Sigmoid colon (tissue), 7 donors: Measurements from ENCODE around the gene UBASH3B. TPM values are rescaled to one million over a fixed set of nuclear protein-coding genes. Genes with fewer than 3 reads are reported as not detected.

Experiments used
- DNase-seq: peaks from one replicate; pipeline ENCODE4 v3.0.0-alpha.2; 2019
- H3K27ac ChIP-seq, 4 donors: fragments of 200-600 bp; sonication (generic); one replicate each; pipeline ENCODE4 v1.5.1; 2016 to 2019; ENCODE audit warnings: mild to moderate bottlenecking in 1 of 4
- H3K27me3 ChIP-seq, 3 donors: fragments of 200-600 bp; sonication (generic); one replicate each; pipeline ENCODE4 v1.5.1; 2019; ENCODE audit warnings: mild to moderate bottlenecking in 1 of 3
- H3K36me3 ChIP-seq, 4 donors: fragments of 200-600 bp; sonication (generic); one replicate each; pipeline ENCODE4 v1.5.1; 2016 to 2019
- H3K4me1 ChIP-seq, 4 donors: fragments of 200-600 bp; sonication (generic); one replicate each; pipeline ENCODE4 v1.5.1; 2017 to 2019
- H3K4me3 ChIP-seq, 4 donors: fragments of 200-600 bp; sonication (generic); one replicate each; pipeline ENCODE4 v1.5.1; 2017 to 2019; ENCODE audit warnings: mild to moderate bottlenecking in 2 of 4, moderate library complexity in 1 of 4
- H3K9me3 ChIP-seq, 4 donors: fragments of 200-600 bp in 3 of 4; sonication (generic) in 3 of 4; one replicate each; pipeline versions ENCODE4 v1.5.1 to v1.6.1; 2013 to 2019
- CTCF ChIP-seq, 4 experiments: fragments of 450-650 bp in 3 of 4; fragments of 200-600 bp in 1 of 4; IDR thresholded peaks; one replicate each; pipeline ENCODE4 v1.5.1; 2016 to 2019; ENCODE audit warnings: antibody characterized with exemption in 4 of 4, mild to moderate bottlenecking in 3 of 4, moderate library complexity in 2 of 4
- EP300 ChIP-seq, 4 donors: sonication (generic); formaldehyde crosslinking; IDR thresholded peaks; one replicate each; pipeline ENCODE4 v1.6.1; 2017; ENCODE audit warnings: antibody characterized with exemption in 4 of 4
- POLR2A ChIP-seq, 2 donors: fragments of 450-650 bp; IDR thresholded peaks; one replicate each; pipeline ENCODE4 v1.6.1; 2016; ENCODE audit warnings: antibody characterized with exemption in 2 of 2, mild to moderate bottlenecking in 2 of 2, moderate library complexity in 2 of 2
- POLR2AphosphoS5 ChIP-seq, 4 donors: sonication (generic); formaldehyde crosslinking; IDR thresholded peaks; one replicate each; pipeline ENCODE4 v1.6.1; 2017; ENCODE audit warnings: antibody characterized with exemption in 4 of 4
- WGBS, 2 donors: extraction: QIAGEN DNeasy Blood & Tissue Kit; methylation state at CpG; one replicate each; pipeline ENCODE4 v1.1.7; 2013; 5-methylcytosine and 5-hydroxymethylcytosine counted together
- intact Hi-C: fragments of 100-400 bp; cut with DNase I; formaldehyde crosslinking; loops from one replicate; pipeline ENCODE4 v1.15.1; 2023
- polyA plus RNA-seq, 3 donors: library from polyadenylated mRNA; stranded (reverse); fragments of 200-250 nt; gene quantifications; one replicate each; pipeline ENCODE4 v1.2.3, GENCODE V29; 2013
- total RNA-seq, 4 donors: library from RNA; depleted of rRNA; stranded (reverse); fragments of >200 nt; gene quantifications; one replicate each; pipeline ENCODE4 v1.1.0, GENCODE V29; 2016
- donor health status: healthy with polysubstance abuse.
- donor health status: Bipolar disorder and iron deficiency.
- donor health status: healthy.

UBASH3B gene
- total and polyA plus RNA-seq, 7 donors, result 1.4 to 12.9 (median 2.1) TPM

GRCh38 chr11:122697636-122698167 lies 42.2 kb downstream of the UBASH3B start:
- Histone ChIP-seq H3K4me1 (peaks cover 0 to 3% (median 2%) of the 10 kb centered on the region in 4 donors), H3K9me3 (no peaks in the 10 kb centered on the region), H3K36me3 (no peaks in the 10 kb centered on the region), H3K4me3 (no peak overlapping the region), H3K27ac (no peak overlapping the region), H3K27me3 (no peaks in the 10 kb centered on the region)
- DNase-seq, result no peak
- intact Hi-C loops, result no loop called here
- 47 to 71% methylated on average over 8 of the region's 8 CpGs for WGBS, 2 donors
- TF ChIP-seq POLR2A (IDR thresholded peaks at IDR 0.05) (no peak), CTCF (IDR thresholded peaks at IDR 0.05) (no peak), EP300 (IDR thresholded peaks at IDR 0.05) (no peak), POLR2AphosphoS5 (IDR thresholded peaks at IDR 0.05) (no peak)

GRCh38 chr11:122698392-122698791 lies 42.9 kb downstream of the UBASH3B start:
- no peaks in the 10 kb centered on the region for H3K9me3 ChIP-seq
- no peak overlapping the region for H3K4me3 ChIP-seq
- no peaks in the 10 kb centered on the region for H3K36me3 ChIP-seq
- H3K27ac ChIP-seq, result no peak overlapping the region
- DNase-seq, result no peak
- intact Hi-C loops, result no loop called here
- WGBS, 2 donors, result 80 to 85% methylated on average over 3 of the region's 3 CpGs
- no peaks in the 10 kb centered on the region for H3K4me1 ChIP-seq
- H3K27me3 ChIP-seq, result no peaks in the 10 kb centered on the region
- TF ChIP-seq POLR2A (IDR thresholded peaks at IDR 0.05) (no peak), CTCF (IDR thresholded peaks at IDR 0.05) (no peak), POLR2AphosphoS5 (IDR thresholded peaks at IDR 0.05) (no peak), EP300 (IDR thresholded peaks at IDR 0.05) (no peak)

- intact Hi-C loops, result no loop called here
- WGBS, 2 donors, result 86 to 89% methylated on average over 3 of the region's 3 CpGs
- H3K36me3 ChIP-seq, result no peaks in the 10 kb centered on the region
These were observed 45.1 kb downstream of the UBASH3B start for GRCh38 chr11:122700666-122701065.

GRCh38 chr11:122701143-122701542 lies 45.6 kb downstream of the UBASH3B start:
- H3K36me3 ChIP-seq, result no peaks in the 10 kb centered on the region
- no peak for DNase-seq
- peaks cover 0 to 5% (median 0%) of the 10 kb centered on the region in 4 donors for H3K4me1 ChIP-seq
- TF ChIP-seq POLR2A (IDR thresholded peaks at IDR 0.05) (no peak), POLR2AphosphoS5 (IDR thresholded peaks at IDR 0.05) (no peak)
- H3K4me3 ChIP-seq, result no peak overlapping the region
- H3K27me3 ChIP-seq, result no peaks in the 10 kb centered on the region
- no peak overlapping the region for H3K27ac ChIP-seq
- intact Hi-C loops, result no loop called here
- no peaks in the 10 kb centered on the region for H3K9me3 ChIP-seq
- WGBS, 2 donors, result 57 to 69% methylated on average over 4 of the region's 4 CpGs

More at GRCh38 chr11:122700666-122701065, 45.1 kb downstream of the UBASH3B start:
- no peak for DNase-seq
- Histone ChIP-seq H3K27ac (no peak overlapping the region), H3K9me3 (no peaks in the 10 kb centered on the region), H3K4me1 (peaks cover 0 to under 1% (median 0%) of the 10 kb centered on the region in 4 donors), H3K27me3 (no peaks in the 10 kb centered on the region), H3K4me3 (no peak overlapping the region)
- no peak for TF ChIP-seq POLR2A (IDR thresholded peaks at IDR 0.05)
- no peak for TF ChIP-seq POLR2AphosphoS5 (IDR thresholded peaks at IDR 0.05)
- no peak for TF ChIP-seq CTCF (IDR thresholded peaks at IDR 0.05)
- no peak for TF ChIP-seq EP300 (IDR thresholded peaks at IDR 0.05)

- H3K27ac ChIP-seq, result no peak overlapping the region
- H3K4me3 ChIP-seq, result no peak overlapping the region
- intact Hi-C loops, result no loop called here
- no peaks in the 10 kb centered on the region for H3K36me3 ChIP-seq
- H3K9me3 ChIP-seq, result no peaks in the 10 kb centered on the region
- WGBS, 2 donors, result 80 to 86% methylated on average over 8 of the region's 8 CpGs
- TF ChIP-seq EP300 (IDR thresholded peaks at IDR 0.05), result no peak
- TF ChIP-seq POLR2A (IDR thresholded peaks at IDR 0.05), result no peak
- no peak for TF ChIP-seq CTCF (IDR thresholded peaks at IDR 0.05)
- no peak for TF ChIP-seq POLR2AphosphoS5 (IDR thresholded peaks at IDR 0.05)
- H3K4me1 ChIP-seq, result peaks cover 0 to 19% (median 0%) of the 10 kb centered on the region in 4 donors
- H3K27me3 ChIP-seq, result no peaks in the 10 kb centered on the region
- DNase-seq, result no peak
These were observed 48.2 kb downstream of the UBASH3B start for GRCh38 chr11:122703541-122704272.
